HL-60 (cell line): ENCODE data around the gene RAB12.

ENCODE experiments used
- DNase-seq, 2 experiments: peaks; one replicate each; pipeline ENCODE4 v3.0.0-alpha.2; 2010 to 2020; ENCODE audit warnings: low read depth in 1 of 2, low spot score in 1 of 2
- H3K27ac ChIP-seq: fragments of 250-450 bp; sonication (Bioruptor Pico); replicated peaks from 2 replicates; pipeline ENCODE4 v1.5.1; 2020; ENCODE audit warnings: mild to moderate bottlenecking, moderate library complexity
- H3K27me3 ChIP-seq: fragments of 250-450 bp; sonication (Bioruptor Pico); 2 replicates; pipeline ENCODE4 v1.5.1; 2021; ENCODE audit warnings: mild to moderate bottlenecking, moderate library complexity; ENCODE audit not compliant: insufficient read depth, poor library complexity, severe bottlenecking
- H3K4me3 ChIP-seq: replicated peaks from 2 replicates; pipeline ENCODE4 v1.5.1; 2011; ENCODE audit warnings: mild to moderate bottlenecking, control low read depth, low read length; ENCODE audit not compliant: insufficient read depth
- CTCF ChIP-seq: IDR thresholded peaks from one replicate; pipeline ENCODE4 v1.5.1; 2011; ENCODE audit warnings: low read length, control low read depth, inconsistent platforms; ENCODE audit not compliant: insufficient read depth
- GABPA ChIP-seq: IDR thresholded peaks from 2 replicates; pipeline ENCODE4 v1.6.1; 2012; ENCODE audit warnings: low read depth
- POLR2AphosphoS5 ChIP-seq: IDR thresholded peaks from 2 replicates; pipeline ENCODE4 v1.6.1; 2012; ENCODE audit warnings: low read depth
- REST ChIP-seq: IDR thresholded peaks from 2 replicates; pipeline ENCODE4 v1.6.1; 2012; ENCODE audit warnings: low read depth; ENCODE audit not compliant: insufficient replicate concordance
- SPI1 ChIP-seq: IDR thresholded peaks from 2 replicates; pipeline ENCODE4 v1.6.1; 2012; ENCODE audit warnings: low read depth, mild to moderate bottlenecking, borderline replicate concordance

RAB12 gene

DNA sequence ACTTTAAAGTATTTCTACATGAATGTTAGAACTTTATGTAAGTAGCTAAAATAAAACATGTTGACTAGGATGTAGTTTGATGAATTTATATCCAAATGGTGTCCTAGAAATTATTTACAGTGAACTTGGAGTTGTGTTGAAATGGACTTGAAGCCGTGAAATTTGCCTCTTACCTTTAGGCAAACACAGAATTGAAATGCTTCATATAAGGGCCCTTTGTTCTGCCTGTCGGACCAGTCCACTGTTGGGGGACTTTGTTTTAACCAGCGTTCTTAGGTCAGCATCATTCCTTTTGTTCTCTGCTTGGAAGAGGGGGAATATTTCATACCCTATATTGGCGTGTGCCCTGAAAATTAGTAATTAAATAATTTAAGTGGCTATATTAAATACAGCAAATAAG lies 18.3 kb downstream of the RAB12 start:
- H3K27me3 ChIP-seq, result no peaks in the 10 kb centered on the region
- no peak for DNase-seq
- no peak for TF ChIP-seq CTCF
- no peak overlapping the region for H3K27ac ChIP-seq
- H3K4me3 ChIP-seq, result no peak overlapping the region

DNA sequence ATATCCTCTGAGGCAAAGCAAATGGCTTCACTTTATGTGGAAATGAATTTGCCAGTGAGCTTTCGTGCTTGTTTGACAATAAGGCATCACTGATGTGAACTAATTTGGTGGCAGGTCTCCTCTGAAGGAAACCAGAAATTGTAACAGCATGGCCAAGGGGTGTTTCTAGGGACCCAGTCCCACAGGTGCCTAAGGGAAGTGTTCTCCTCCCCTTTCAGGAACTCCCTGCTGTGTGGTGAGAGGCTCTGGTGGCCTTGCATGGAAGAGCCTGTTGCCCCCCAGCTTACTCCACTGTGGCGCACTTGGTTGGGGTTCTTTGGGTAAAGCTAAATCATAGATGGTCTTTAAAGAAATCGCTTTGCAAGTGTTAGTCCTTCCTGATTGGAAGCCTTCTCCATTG lies 20.4 kb downstream of the RAB12 start:
- Histone ChIP-seq H3K4me3 (no peak overlapping the region), H3K27me3 (no peaks in the 10 kb centered on the region), H3K27ac (no peak overlapping the region)
- TF ChIP-seq GABPA, result no peak
- TF ChIP-seq POLR2AphosphoS5, result no peak
- no peak for TF ChIP-seq REST
- no peak for TF ChIP-seq SPI1
- no peak for TF ChIP-seq CTCF
- DNase-seq, result no peak

DNA sequence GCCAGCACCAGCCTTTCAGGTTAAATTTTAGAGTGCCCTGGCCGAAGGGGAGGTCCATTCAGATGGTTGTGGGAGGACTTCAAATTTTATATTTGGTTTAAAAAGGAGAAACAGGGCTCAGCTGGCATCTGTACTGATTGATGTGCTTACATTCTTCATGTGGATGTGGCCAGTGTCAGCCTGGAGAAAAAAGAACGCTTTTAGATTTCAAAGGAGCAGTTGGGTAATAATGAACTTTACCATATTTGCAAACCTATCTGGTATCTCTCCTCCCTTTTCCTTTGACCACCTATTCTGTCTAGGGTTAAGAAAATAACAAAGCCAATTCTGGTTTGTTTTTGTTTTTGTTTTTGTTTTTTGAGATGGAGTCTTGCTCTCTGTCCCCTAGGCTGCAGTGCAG lies 21.3 kb downstream of the RAB12 start:
- Histone ChIP-seq H3K27ac (no peak overlapping the region), H3K4me3 (no peak overlapping the region), H3K27me3 (no peaks in the 10 kb centered on the region)
- TF ChIP-seq SPI1 (no peak), CTCF (no peak), REST (no peak), GABPA (no peak), POLR2AphosphoS5 (no peak)
- DNase-seq, result no peak

GRCh38 chr18:8631265-8631664 lies 22.0 kb downstream of the RAB12 start:
- H3K4me3 ChIP-seq, result no peak overlapping the region
- no peaks in the 10 kb centered on the region for H3K27me3 ChIP-seq
- TF ChIP-seq POLR2AphosphoS5, result no peak
- no peak for TF ChIP-seq GABPA
- no peak for TF ChIP-seq CTCF
- TF ChIP-seq REST, result no peak
- no peak for TF ChIP-seq SPI1
- no peak for DNase-seq
- H3K27ac ChIP-seq, result no peak overlapping the region
